Ishikawa (cell line): ENCODE results near the gene CHCHD6.

Experiments used
- CREB1 ChIP-seq: IDR thresholded peaks from 2 replicates; pipeline ENCODE4 v1.6.1; 2012; ENCODE audit warnings: low read depth
- EP300 ChIP-seq: IDR thresholded peaks from 2 replicates; pipeline ENCODE4 v1.6.1; 2012; ENCODE audit warnings: borderline replicate concordance
- FOXM1 ChIP-seq: IDR thresholded peaks from 2 replicates; pipeline ENCODE4 v1.6.1; 2012; ENCODE audit warnings: low read depth, borderline replicate concordance
- MAX ChIP-seq: IDR thresholded peaks from 2 replicates; pipeline ENCODE4 v1.6.1; 2012
- RAD21 ChIP-seq: IDR thresholded peaks from 2 replicates; pipeline ENCODE4 v1.6.1; 2012; ENCODE audit warnings: low read depth
- REST ChIP-seq: IDR thresholded peaks from 2 replicates; pipeline ENCODE4 v1.6.1; 2012; ENCODE audit warnings: low read depth, mild to moderate bottlenecking
- TAF1 ChIP-seq: IDR thresholded peaks from 2 replicates; pipeline ENCODE4 v1.6.1; 2012; ENCODE audit warnings: low read depth, mild to moderate bottlenecking
- TEAD4 ChIP-seq: IDR thresholded peaks from 2 replicates; pipeline ENCODE4 v1.6.1; 2012
- TF ChIP-seq, protein P1 (sequence below): IDR thresholded peaks from 2 replicates; pipeline ENCODE4 v1.6.1; 2012

DNA sequence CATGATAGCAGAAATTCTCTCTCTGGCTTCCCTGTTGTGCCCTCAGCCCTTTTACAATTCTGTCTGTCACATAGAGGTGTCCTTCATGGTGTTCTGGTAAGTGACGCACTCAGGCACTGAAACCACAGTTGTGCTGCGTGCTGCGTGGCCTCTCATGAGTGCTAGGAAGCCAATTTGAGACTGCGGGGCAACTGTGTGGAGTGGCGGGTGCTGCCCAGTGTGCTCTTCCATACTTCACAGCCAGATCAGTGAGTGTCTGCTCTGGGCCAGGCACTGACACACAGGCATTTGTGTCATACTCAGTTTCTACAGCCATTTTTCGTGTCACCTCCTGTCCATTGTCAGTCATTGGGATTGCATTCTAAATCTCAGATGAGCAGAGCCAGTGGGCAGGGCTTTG, 145.7 kb downstream of the CHCHD6 start:
- TF ChIP-seq REST (no peak), EP300 (no peak), CREB1 (no peak), MAX (no peak), TAF1 (no peak), FOXM1 (no peak), TEAD4 (no peak), RAD21 (no peak)
- TF ChIP-seq, protein P1, sequence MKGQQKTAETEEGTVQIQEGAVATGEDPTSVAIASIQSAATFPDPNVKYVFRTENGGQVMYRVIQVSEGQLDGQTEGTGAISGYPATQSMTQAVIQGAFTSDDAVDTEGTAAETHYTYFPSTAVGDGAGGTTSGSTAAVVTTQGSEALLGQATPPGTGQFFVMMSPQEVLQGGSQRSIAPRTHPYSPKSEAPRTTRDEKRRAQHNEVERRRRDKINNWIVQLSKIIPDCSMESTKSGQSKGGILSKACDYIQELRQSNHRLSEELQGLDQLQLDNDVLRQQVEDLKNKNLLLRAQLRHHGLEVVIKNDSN = no peak
